ENCODE measurements around the gene DGKD. TPM values are rescaled to one million over a fixed set of nuclear protein-coding genes. Genes with fewer than 3 reads are reported as not detected.
A peak's percentile ranks its signal among the peaks of the same experiment; 100 is the strongest.

The DGKD gene
- total and polyA plus RNA-seq, 10 of the 15 experiments (the other 5 are each of a cell fraction or from before 2014, with no cell fraction given), result 2.7 to 81.9 (median 27.0) TPM

DNA sequence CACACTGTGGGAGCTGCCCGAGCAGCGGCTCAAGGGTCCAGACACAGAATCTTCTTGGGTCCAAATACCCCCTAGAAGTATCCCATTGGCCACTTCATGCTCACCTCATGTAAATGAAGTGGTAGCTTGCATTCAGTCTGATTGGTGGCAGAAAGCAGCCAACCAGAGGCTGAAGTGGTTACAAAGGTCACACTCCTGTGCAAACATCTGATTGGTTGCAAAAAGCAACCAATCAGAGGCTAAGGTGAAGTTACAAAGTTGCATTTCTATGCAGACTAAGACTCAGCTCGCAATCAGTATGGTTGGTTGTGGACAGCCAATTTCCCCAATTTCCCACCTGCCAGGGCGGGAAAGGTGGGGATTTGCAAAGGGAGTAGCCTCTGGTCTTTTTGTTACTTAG is 94.3 kb downstream of the DGKD start:
- in situ Hi-C loops (cut with MboI), result loop anchor here (5.0 kb wide), 1 partner anchor 41 kb away; no protein-coding TSS in a partner anchor
- DNase-seq (ENCODE audit: low read depth, low spot score), result no peak
- peaks cover 34 to 43% of the 10 kb centered on the region in 2 experiments for H3K36me3 ChIP-seq (ENCODE audit: control insufficient read depth in 2 of 2, insufficient read depth in 2 of 2, low read length in 1 of 2)
- no peak overlapping the region for H3K9ac ChIP-seq (ENCODE audit: control insufficient read depth, insufficient read depth, low read length)
- no peak for FAIRE-seq
- no peak overlapping the region for H3K4me2 ChIP-seq (ENCODE audit: control insufficient read depth, insufficient read depth)
- no peak overlapping the region for H2AFZ ChIP-seq (ENCODE audit: control insufficient read depth, low read depth, low read length)
- H3K4me3 ChIP-seq, result no peak overlapping the region
- H3K79me2 ChIP-seq (ENCODE audit: control insufficient read depth, insufficient read depth, low read length), result no peaks in the 10 kb centered on the region
- RAD21 ChIA-PET (ENCODE audit: unreplicated experiment), result no interaction called here
- intact Hi-C loops (cut with micrococcal nuclease; ENCODE audit: unreplicated experiment), result loop anchor here (10.0 kb wide), 1 partner anchor 134 kb away; no protein-coding TSS in a partner anchor
- ATAC-seq, result no peak
- BruUV-seq (replicated peaks), result no TSS peak
- POLR2A ChIA-PET, result no interaction called here
- SMC1A ChIA-PET (ENCODE audit: uncharacterized antibody, unreplicated experiment), result interaction anchor here (1.4 kb wide), 1 partner anchor 42 kb away, joined by 3 read pairs; no protein-coding TSS in a partner anchor
- no peak overlapping the region for H3K27ac ChIP-seq (ENCODE audit: control insufficient read depth, insufficient read depth)
- WGBS (ENCODE audit: insufficient coverage, insufficient replicate concordance, low lambda C conversion rate, missing lambda C conversion rate), result 80% methylated on average over 4 of the region's 4 CpGs
- H3K9me3 ChIP-seq (replicated peaks; ENCODE audit: control insufficient read depth, insufficient read depth, low read length), result no peaks in the 10 kb centered on the region
- no peaks in the 10 kb centered on the region for H3K4me1 ChIP-seq (ENCODE audit: control insufficient read depth, insufficient read depth, low read length)
- no peaks in the 10 kb centered on the region for H4K20me1 ChIP-seq (ENCODE audit: control insufficient read depth, insufficient read depth)
- CTCF ChIA-PET, result interaction anchor here (1.0 to 8.4 kb wide), 2 partner anchors 43 to 149 kb away, joined by 3 to 215 read pairs; no protein-coding TSS in a partner anchor
- TF ChIP-seq, protein P1, sequence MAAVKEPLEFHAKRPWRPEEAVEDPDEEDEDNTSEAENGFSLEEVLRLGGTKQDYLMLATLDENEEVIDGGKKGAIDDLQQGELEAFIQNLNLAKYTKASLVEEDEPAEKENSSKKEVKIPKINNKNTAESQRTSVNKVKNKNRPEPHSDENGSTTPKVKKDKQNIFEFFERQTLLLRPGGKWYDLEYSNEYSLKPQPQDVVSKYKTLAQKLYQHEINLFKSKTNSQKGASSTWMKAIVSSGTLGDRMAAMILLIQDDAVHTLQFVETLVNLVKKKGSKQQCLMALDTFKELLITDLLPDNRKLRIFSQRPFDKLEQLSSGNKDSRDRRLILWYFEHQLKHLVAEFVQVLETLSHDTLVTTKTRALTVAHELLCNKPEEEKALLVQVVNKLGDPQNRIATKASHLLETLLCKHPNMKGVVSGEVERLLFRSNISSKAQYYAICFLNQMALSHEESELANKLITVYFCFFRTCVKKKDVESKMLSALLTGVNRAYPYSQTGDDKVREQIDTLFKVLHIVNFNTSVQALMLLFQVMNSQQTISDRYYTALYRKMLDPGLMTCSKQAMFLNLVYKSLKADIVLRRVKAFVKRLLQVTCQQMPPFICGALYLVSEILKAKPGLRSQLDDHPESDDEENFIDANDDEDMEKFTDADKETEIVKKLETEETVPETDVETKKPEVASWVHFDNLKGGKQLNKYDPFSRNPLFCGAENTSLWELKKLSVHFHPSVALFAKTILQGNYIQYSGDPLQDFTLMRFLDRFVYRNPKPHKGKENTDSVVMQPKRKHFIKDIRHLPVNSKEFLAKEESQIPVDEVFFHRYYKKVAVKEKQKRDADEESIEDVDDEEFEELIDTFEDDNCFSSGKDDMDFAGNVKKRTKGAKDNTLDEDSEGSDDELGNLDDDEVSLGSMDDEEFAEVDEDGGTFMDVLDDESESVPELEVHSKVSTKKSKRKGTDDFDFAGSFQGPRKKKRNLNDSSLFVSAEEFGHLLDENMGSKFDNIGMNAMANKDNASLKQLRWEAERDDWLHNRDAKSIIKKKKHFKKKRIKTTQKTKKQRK (IDR thresholded peaks at IDR 0.05; ENCODE audit: low read depth, low read length), result no peak
- 0 out of 2 replicates have a peak, but pooled peaks have one; percentile 15 for TF ChIP-seq NFYB (IDR thresholded peaks at IDR 0.05; ENCODE audit: insufficient read depth, low read depth, low read length)
- H3K27me3 ChIP-seq (replicated peaks in 1 of 2; ENCODE audit: control insufficient read depth in 2 of 2, insufficient read depth in 2 of 2, low read length in 1 of 2), result no peaks in the 10 kb centered on the region
